Measurements from ENCODE around the gene KAZN. TPM values are rescaled to one million over a fixed set of nuclear protein-coding genes. Genes with fewer than 3 reads are reported as not detected.

KAZN gene
- total RNA-seq, 1 experiment from 2014 or later = 6.9 TPM

DNA sequence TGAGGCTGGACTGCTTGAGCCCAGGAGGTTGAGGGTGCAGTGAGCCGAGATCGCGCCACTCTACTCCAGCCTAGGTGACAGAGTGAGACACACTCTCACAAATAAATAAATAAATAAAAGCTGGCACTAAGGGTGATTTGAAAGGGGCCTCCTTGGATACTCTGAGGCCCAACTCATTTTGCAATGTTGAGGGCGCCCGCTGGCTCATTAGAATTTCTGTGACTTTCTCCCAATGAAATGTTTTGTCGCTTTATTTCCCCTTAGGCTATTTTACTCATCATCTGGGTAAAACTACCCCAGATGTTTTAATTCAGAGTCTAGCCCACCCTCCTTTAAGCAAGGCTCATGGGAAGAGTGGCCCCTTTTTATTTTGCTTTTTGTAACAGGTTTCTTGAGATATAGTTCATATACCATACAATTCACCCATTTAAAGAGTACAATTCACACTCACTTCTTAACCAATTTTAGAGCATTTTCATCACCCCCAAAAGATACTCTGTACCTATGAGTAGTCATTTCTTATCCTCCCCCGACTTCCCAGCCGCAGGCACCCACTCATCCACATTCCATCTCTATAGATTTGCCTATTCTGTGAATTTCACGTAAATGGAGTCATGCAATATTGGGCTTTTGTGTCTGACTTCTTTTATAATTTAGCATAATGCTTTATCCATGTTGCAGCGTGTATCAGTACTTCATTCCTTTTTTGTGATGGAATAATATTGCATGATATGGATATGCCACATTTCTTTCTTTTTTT, 259.1 kb downstream of the KAZN start:
- H3K4me3 ChIP-seq (ENCODE audit: insufficient read depth, low read depth, low read length) = no peak overlapping the region
- no peak for DNase-seq
- no peaks in the 10 kb centered on the region for H3K36me3 ChIP-seq (replicated peaks; ENCODE audit: control insufficient read depth, insufficient read depth, low read length)
- H3K27me3 ChIP-seq (ENCODE audit: control insufficient read depth, insufficient read depth, low read length) = no peaks in the 10 kb centered on the region

DNA sequence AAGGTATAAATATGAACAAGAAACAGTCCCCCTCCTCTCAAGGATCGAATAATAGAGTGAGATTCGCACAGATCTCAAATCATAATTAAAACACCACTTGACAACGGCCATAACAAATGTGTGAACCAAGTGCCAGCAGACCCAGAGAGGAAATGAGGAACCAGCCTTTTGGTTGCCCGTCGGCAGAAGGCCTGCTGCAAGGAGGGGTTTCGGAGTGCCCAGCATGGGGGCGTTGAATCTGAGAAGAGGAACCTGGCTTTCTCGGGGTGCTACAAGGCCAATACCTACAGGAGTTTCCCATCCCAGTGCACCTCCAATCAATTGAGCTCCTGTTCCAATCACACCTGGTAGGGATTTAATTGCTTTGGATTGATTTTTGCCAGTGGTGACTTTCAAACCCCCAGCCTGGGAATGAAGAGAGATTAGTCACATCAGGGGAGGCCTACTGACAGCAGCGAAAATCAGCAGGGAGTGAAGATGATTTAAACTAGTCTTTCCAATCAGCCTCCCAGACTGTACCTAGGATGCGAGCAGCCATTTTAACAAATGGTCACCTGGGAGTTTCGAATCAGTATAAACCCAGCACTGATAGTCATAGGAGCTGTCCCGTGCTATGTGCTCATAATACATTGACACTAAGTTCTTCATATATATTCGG, 263.8 kb downstream of the KAZN start:
- Histone ChIP-seq H3K27me3 (ENCODE audit: control insufficient read depth, insufficient read depth, low read length) (no peaks in the 10 kb centered on the region), H3K36me3 (replicated peaks; ENCODE audit: control insufficient read depth, insufficient read depth, low read length) (no peaks in the 10 kb centered on the region), H3K4me3 (ENCODE audit: insufficient read depth, low read depth, low read length) (no peak overlapping the region)
- DNase-seq = no peak

DNA sequence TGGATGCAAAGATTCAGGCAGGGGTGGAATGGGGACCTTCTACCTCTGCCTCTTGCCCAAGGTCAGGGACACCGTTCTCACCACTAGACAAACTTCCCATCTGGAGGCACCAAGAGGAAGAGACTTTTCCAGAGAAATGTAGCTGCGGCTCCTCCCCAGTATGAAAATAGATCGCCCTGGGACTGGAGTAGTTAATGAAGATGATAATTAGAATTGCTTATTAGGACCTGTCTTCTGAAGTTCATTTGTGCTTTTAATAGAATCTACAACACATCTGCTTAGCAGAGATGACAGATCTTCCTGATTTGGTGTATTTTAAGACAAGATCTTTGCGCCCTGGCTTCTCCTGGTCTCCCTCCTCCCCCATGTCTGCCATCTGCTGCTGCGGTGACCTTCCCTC, 266.6 kb downstream of the KAZN start:
- Histone ChIP-seq H3K36me3 (replicated peaks; ENCODE audit: control insufficient read depth, insufficient read depth, low read length) (no peaks in the 10 kb centered on the region), H3K4me3 (ENCODE audit: insufficient read depth, low read depth, low read length) (no peak overlapping the region), H3K27me3 (ENCODE audit: control insufficient read depth, insufficient read depth, low read length) (no peaks in the 10 kb centered on the region)
- no peak for DNase-seq

DNA sequence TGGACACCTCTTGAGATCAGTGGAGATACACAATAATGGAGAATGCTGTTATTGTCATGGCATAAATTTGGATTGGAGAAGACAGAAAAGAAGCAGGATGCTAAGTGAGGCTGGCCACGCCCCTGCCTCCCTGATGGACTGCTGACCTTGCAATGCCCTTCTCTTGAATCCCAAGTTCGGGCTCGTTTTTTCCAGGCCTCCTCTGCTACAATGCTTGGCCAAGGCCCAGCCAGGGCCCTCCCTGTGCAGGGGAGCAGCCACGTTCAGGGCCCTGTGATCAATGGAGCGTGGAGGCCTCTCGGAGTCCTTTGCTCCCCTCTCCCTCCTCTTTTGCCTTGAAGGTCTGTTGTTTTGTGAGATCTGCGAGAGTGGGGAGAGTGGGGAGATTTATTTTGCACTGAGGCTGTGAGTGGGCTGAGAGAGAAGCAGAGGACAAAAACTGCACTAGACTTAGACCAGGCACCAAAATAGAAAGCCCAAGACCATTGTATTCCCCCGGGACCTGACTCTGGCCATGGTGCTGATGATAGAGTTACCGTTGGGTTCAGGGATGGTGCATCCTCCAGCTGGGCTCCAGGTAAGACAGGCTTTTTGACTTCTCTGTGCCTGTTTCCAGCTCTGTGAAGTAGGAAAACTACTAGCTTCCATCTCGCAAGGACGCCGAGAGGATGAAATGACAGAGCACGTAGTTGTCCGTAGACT, 268.6 kb downstream of the KAZN start:
- peak; percentile 66 for DNase-seq
- no peak overlapping the region for H3K4me3 ChIP-seq (ENCODE audit: insufficient read depth, low read depth, low read length)
- no peaks in the 10 kb centered on the region for H3K27me3 ChIP-seq (ENCODE audit: control insufficient read depth, insufficient read depth, low read length)
- no peaks in the 10 kb centered on the region for H3K36me3 ChIP-seq (replicated peaks; ENCODE audit: control insufficient read depth, insufficient read depth, low read length)

DNA sequence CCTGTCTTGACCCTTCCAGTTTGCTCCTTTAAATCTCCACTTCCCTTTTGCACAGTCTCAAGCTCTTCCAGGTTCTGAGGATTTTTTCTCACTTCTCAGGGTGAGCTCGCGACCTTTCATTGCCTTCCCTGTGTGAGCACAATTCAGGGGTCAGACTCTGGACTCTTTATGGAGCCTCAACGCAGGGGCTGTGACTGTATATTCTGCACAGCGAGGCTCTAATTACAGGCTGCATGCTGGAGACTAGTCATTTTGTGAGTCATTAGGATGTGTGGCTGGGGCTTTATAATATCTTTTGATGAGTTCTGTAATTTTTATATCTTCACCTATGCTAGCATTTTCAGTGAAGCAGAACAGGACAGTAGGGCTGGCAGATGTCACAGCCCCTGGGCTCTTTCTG, 270.7 kb downstream of the KAZN start:
- DNase-seq = no peak
- H3K4me3 ChIP-seq (ENCODE audit: insufficient read depth, low read depth, low read length) = no peak overlapping the region
- no peaks in the 10 kb centered on the region for H3K27me3 ChIP-seq (ENCODE audit: control insufficient read depth, insufficient read depth, low read length)
- H3K36me3 ChIP-seq (replicated peaks; ENCODE audit: control insufficient read depth, insufficient read depth, low read length) = no peaks in the 10 kb centered on the region

DNA sequence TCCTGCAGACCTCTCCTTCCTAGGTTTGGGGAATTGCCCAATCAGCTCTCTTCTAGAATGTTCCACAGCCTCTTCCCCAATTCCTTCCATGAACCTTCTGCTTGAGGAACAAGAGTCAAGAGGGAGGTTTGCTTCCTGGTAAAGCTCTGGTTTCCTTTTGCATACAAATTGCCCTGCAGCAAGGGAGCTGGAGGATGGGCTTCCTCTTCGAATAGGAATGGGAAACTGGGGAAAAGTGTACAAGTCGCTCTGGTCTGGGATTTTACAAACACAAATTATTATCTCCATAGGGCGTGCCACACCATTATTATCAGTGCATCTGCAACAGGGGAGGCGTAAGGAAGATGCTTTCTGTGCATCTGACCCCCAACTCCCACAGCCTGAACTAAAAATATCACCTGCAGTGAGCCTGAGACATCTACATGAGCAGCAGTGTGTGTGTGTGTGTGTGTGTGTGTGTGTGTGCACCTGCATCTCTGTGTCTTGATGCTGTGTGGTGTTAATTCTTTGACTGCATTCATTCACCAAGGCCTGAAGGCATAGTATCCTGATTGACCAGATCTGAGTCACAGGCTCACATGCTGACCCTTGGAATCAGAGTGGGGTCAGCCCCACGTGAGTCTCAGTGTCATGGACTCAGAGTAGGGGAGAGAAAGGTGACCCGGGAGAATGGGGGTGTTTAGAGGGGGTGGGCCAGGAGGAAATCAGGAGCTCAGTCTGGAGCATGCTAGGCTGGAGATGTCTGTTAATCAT, 272.9 kb downstream of the KAZN start:
- no peaks in the 10 kb centered on the region; the same call in 1 of the 2 replicates for H3K27me3 ChIP-seq (ENCODE audit: control insufficient read depth, insufficient read depth, low read length)
- DNase-seq = no peak
- no peak overlapping the region for H3K4me3 ChIP-seq (ENCODE audit: insufficient read depth, low read depth, low read length)
- H3K36me3 ChIP-seq (replicated peaks; ENCODE audit: control insufficient read depth, insufficient read depth, low read length) = no peaks in the 10 kb centered on the region

DNA sequence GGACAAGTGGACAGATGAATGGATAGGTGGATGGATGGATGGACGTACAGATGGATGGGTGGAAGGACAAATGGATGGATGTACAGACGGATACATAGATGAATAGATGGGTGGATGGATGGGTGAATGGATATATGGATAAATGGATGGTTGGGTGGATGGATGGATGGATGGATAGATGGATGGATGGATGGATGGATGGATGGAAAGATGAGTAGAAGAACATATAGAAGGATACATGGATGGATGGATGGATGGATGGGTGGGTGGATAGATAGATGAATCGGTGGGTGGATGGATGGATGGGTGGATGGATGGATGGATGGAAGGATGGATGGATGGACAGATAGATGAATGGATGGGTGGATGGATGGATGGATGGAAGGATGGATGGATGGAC, 274.3 kb downstream of the KAZN start:
- DNase-seq = no peak
- Histone ChIP-seq H3K4me3 (ENCODE audit: insufficient read depth, low read depth, low read length) (no peak overlapping the region), H3K36me3 (replicated peaks; ENCODE audit: control insufficient read depth, insufficient read depth, low read length) (no peaks in the 10 kb centered on the region), H3K27me3 (ENCODE audit: control insufficient read depth, insufficient read depth, low read length) (no peaks in the 10 kb centered on the region; the same call in 1 of the 2 replicates)

DNA sequence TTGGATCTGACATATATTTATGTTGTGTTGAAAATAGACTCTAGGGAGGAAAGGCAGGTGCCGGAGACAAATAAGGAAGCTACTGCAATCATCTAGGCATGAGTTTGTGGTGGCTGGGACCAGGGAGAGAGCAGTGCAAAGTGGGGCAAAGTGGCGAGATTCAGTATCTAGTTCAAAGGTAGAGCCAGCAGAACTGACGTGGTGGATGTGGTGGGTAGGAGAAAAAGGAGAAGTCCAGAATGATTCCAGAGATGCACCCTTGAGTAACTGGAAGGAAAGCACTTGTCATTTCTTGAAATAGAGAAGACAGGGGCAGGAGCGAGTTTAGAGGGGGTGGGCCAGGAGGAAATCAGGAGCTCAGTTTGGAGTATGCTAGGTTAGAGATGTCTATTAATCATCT, 275.2 kb downstream of the KAZN start:
- no peaks in the 10 kb centered on the region for H3K36me3 ChIP-seq (replicated peaks; ENCODE audit: control insufficient read depth, insufficient read depth, low read length)
- no peak for DNase-seq
- H3K27me3 ChIP-seq (ENCODE audit: control insufficient read depth, insufficient read depth, low read length) = no peaks in the 10 kb centered on the region; the same call in 1 of the 2 replicates
- H3K4me3 ChIP-seq (ENCODE audit: insufficient read depth, low read depth, low read length) = no peak overlapping the region

DNA sequence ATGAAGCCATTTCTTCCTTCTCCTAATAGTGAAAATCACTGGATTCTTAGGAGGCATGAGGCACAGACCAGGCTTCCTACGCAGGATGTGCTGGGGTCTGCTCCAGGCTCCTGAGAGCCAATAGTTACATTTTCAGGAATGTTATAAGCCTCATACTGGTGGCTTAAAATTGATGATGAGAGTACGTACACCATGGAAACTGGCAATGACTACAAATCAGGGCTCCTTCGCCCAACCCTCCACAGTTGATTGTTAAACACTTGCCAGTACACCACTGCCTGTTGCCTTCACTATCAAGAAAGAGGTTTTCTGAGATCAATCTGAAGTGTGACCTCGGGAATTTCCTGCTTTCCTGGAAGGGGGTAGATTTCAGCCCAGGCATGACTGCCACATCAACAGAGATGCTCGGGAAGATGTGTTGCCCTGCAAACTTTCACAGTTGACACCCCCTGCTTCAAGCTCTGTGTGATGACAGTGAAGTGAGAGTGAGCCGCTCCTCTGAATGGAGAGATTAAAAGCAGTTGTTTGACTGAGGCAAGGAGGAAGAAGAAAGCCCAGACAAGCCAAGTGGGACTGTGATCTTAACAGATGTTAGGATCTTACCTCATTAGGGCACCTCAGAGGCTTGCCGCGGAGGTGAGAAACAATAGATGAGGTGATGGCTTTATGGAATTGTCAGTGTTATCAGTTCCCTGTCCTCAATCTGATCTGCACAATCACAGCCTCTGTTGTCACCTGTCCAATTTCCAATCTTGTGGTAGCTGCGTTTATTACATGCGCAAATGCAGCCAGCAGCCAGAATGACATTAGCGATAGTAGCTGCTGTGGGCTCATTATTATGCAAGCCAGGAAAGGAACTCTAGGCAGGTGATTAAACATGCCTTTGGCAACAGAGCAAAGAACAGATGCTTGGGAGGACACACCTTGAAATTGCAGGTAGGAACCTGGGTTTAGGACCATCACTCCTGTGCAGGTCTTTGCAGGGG, 277.3 kb downstream of the KAZN start:
- DNase-seq = no peak
- H3K4me3 ChIP-seq (ENCODE audit: insufficient read depth, low read depth, low read length) = no peak overlapping the region
- no peaks in the 10 kb centered on the region; the same call in 1 of the 2 replicates for H3K27me3 ChIP-seq (ENCODE audit: control insufficient read depth, insufficient read depth, low read length)
- no peaks in the 10 kb centered on the region for H3K36me3 ChIP-seq (replicated peaks; ENCODE audit: control insufficient read depth, insufficient read depth, low read length)

DNA sequence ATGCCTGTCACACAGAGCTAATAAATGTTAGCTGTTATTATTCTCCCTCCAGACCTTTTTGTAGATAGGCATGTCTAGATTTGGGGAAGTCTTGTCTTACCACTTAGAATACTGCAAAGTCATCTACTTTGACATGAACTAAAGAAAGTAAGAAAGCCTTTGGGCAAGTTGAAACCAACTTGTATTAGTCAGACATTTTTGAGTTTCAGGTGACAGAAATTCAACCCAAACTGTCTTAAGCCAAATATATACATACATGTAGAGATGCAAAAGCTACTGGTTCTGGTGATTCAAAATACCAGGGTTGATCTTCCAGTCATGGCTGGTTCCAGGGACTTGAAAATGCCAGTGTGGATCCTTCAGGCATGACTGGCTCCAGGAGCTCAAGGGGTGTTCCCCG, 278.3 kb downstream of the KAZN start:
- H3K4me3 ChIP-seq (ENCODE audit: insufficient read depth, low read depth, low read length) = no peak overlapping the region
- no peak for DNase-seq

DNA sequence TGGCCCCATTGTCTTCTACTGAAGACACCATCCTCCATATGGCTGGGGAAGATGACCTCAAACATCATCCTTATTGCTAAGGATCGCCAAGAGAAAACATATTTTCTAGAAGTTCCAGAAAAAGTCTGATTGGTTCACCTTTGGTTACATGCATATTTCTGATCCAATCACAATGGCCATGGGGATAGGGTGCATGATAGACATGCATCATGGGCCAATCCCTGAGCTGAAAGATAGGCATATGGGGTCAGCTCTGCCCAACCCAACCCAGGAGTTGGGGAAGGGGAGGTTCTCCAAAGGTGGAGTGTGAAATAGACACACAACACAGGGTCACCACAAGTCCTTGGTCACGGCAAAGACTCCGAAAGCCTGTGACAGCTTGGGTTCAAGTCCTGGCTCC, 278.7 kb downstream of the KAZN start:
- Histone ChIP-seq H3K36me3 (replicated peaks; ENCODE audit: control insufficient read depth, insufficient read depth, low read length) (no peaks in the 10 kb centered on the region), H3K4me3 (ENCODE audit: insufficient read depth, low read depth, low read length) (no peak overlapping the region), H3K27me3 (ENCODE audit: control insufficient read depth, insufficient read depth, low read length) (no peaks in the 10 kb centered on the region; the same call in 1 of the 2 replicates)
- DNase-seq = no peak

More for the DNA sequence above, 278.3 kb downstream of the KAZN start:
- no peaks in the 10 kb centered on the region for H3K36me3 ChIP-seq (replicated peaks; ENCODE audit: control insufficient read depth, insufficient read depth, low read length)
- H3K27me3 ChIP-seq (ENCODE audit: control insufficient read depth, insufficient read depth, low read length) = no peaks in the 10 kb centered on the region; the same call in 1 of the 2 replicates

DNA sequence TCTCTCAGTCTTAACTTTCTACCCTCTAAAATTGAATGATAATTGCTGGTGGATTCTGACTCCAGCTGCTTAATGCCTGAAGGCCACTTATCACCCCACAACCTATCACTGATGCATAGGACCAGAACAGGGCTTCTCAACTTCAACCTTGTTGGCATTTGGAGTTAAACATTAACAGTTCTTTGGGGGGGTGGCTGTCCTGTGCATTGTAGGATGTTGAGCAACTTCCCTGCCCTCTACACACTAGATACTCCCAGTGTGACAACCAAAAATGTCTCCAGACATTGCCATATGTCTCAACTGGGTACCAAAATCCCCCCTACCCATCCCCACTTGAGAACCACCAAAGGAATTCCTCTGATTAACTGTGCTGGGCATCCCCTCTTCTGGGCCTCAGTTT, 279.6 kb downstream of the KAZN start:
- Histone ChIP-seq H3K27me3 (ENCODE audit: control insufficient read depth, insufficient read depth, low read length) (no peaks in the 10 kb centered on the region; the same call in 1 of the 2 replicates), H3K4me3 (ENCODE audit: insufficient read depth, low read depth, low read length) (no peak overlapping the region), H3K36me3 (replicated peaks; ENCODE audit: control insufficient read depth, insufficient read depth, low read length) (no peaks in the 10 kb centered on the region)
- no peak for DNase-seq

DNA sequence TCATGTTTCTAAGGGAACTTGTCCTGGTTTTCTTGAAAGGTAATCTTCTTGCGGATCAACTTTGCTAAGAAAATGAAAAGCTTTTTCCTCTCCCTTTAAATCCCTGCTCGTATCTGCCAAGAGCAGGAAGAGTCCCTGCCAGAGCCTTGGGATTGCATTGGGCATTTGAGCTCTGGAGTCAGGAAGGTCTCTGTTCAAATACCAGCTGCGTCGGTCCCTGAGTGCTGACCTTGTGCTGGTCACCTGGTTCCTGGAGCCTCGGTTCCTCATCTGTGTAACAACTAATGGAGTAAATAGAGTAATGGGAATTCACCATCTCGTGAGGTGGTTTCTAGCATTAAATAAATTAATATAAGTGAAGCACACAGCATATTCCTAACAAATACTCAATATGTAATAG, 280.5 kb downstream of the KAZN start:
- no peak overlapping the region for H3K4me3 ChIP-seq (ENCODE audit: insufficient read depth, low read depth, low read length)
- no peaks in the 10 kb centered on the region; the same call in 1 of the 2 replicates for H3K27me3 ChIP-seq (ENCODE audit: control insufficient read depth, insufficient read depth, low read length)
- H3K36me3 ChIP-seq (replicated peaks; ENCODE audit: control insufficient read depth, insufficient read depth, low read length) = no peaks in the 10 kb centered on the region
- DNase-seq = no peak
